Measurements from ENCODE around the gene BICD2. TPM values are rescaled to one million over a fixed set of nuclear protein-coding genes. Genes with fewer than 3 reads are reported as not detected.

Gene BICD2
- total and polyA plus RNA-seq, 9 of the 15 experiments (the other 6 are each of a cell fraction or from before 2014, with no cell fraction given), result 3.6 to 23.4 (median 11.8) TPM

DNA sequence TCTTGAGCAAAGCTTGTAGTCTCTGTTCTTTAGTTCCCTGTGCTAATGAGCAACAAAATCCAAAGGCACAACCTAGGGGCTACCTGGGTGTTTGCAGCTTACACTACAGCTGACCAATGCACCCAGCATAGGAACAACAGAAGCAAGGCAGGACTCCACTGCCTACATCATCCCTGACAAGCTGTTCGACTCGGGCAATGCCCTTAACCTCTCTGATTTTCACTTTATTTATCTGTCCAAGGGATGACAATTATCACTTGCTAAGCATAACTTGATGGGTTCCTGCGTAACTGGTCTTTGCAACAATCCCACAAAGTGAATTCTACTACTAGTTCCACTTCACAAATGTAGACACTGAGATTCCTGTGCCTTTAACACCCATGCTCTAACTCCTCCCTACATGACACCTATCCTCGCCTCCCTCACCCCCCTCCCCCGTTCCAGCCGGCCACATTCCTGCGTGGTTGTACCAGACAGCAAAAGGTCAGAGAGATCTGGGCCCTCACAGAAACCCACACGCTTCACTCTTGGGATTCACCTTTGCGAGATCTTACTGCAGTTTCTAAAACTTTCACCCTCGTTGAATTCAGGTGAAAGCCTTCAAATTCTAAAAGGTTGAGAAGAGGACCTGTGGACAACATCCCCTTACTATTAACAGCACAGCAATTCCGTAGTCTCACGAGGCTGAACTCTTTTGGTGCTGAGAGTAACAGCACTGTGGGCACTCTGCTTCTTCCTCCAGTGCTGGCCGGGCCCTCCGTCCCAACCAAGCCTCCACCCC, 95.7 kb downstream of the BICD2 start:
- ChIA-PET CTCF (ENCODE audit: low intra/inter-chr PET ratio) (no interaction called here), POLR2A (no interaction called here)
- FAIRE-seq, result peak; percentile 87
- Histone ChIP-seq H3K79me2 (ENCODE audit: control insufficient read depth, insufficient read depth, low read length) (peaks cover 69% of the 10 kb centered on the region), H3K4me2 (ENCODE audit: insufficient read depth, low read length) (peak overlapping the region; percentile 88), H3K27ac (ENCODE audit: extremely low read depth, low read depth, low read length) (peak overlapping the region; percentile 76), H2AFZ (ENCODE audit: low read depth, low read length) (peak overlapping the region; percentile 90), H3K36me3 (ENCODE audit: control insufficient read depth, insufficient read depth, low read length) (peaks cover 22% of the 10 kb centered on the region; the same call in 2 of the 3 replicates), H3K4me1 (replicated peaks in 1 of 2; ENCODE audit: control insufficient read depth in 2 of 2, insufficient read depth in 2 of 2, low read length in 2 of 2) (peaks cover 11 to 27% of the 10 kb centered on the region in 2 experiments; a peak in 4 of 5 replicates), H3K4me3 (peak overlapping the region; percentile 66), H3K27me3 (ENCODE audit: control insufficient read depth in 2 of 2, insufficient read depth in 2 of 2, low read length in 2 of 2) (no peaks in the 10 kb centered on the region), H3K9me3 (replicated peaks; ENCODE audit: control insufficient read depth, insufficient read depth, low read depth, low read length) (no peaks in the 10 kb centered on the region; the same call in 1 of the 2 replicates), H3K9ac (ENCODE audit: insufficient read depth in 1 of 2, low read depth in 2 of 2, low read length in 2 of 2) (peak overlapping the region; percentile 98), H3K9me1 (ENCODE audit: control insufficient read depth, insufficient read depth, low read length) (peaks cover 3% of the 10 kb centered on the region), H4K20me1 (replicated peaks; ENCODE audit: control insufficient read depth, insufficient read depth, low read length) (peaks cover 15% of the 10 kb centered on the region)
- in situ Hi-C loops (cut with MboI), result no loop called here
- BruUV-seq (replicated peaks), result TSS peak; percentile 59
- WGBS (ENCODE audit: insufficient coverage, low coverage, missing lambda C conversion rate), result 10% methylated on average over 14 of the region's 14 CpGs
- ATAC-seq, result peak; percentile 59
- DNase-seq (ENCODE audit: extremely low read depth in 1 of 4, low spot score in 3 of 4), result peak; percentile 59 to 80 (median 72)
- intact Hi-C loops (cut with micrococcal nuclease), result no loop called here
- TF ChIP-seq RBM25 (IDR thresholded peaks at IDR 0.05; ENCODE audit: low read depth, low read length, severe bottlenecking) (peak; percentile 89), SMARCA5 (IDR thresholded peaks at IDR 0.05) (peak; percentile 79), CBFA2T3 (IDR thresholded peaks at IDR 0.05) (0 out of 2 replicates have a peak, but pooled peaks have one; percentile 19), TEAD2 (tag; IDR thresholded peaks at IDR 0.05) (peak; percentile 73; the same call in 1 of the 2 replicates), HDAC1 (IDR thresholded peaks at IDR 0.05) (peak in 1 of 2 experiments; percentile 43; a peak in 1 of 4 replicates), L3MBTL2 (IDR thresholded peaks at IDR 0.05) (peak; percentile 50; the same call in 1 of the 2 replicates), TAF1 (IDR thresholded peaks at IDR 0.05; ENCODE audit: control insufficient read depth, extremely low read depth, insufficient read depth, low read length, severe bottlenecking) (peak; percentile 72), SUPT5H (IDR thresholded peaks at IDR 0.05) (peak; percentile 41; the same call in 1 of the 2 replicates), SETDB1 (IDR thresholded peaks at IDR 0.05; ENCODE audit: low read length) (no peak), CBX8 (IDR thresholded peaks at IDR 0.05; ENCODE audit: borderline replicate concordance, extremely low read depth, low read depth, low read length, poor library complexity, severe bottlenecking) (no peak)
